Dedifferentiated amniotic fluid mesenchymal stem cell (primary cell): ENCODE data around the gene TCF3.
"Not testable (repeated sequence)": the region's sequence is repeated elsewhere in the genome, so short reads cannot be mapped to it uniquely, and the experiment has no call there.

Experiments
- DNase-seq: peaks from one replicate; pipeline ENCODE4 v3.0.0-alpha.2; 2016; ENCODE audit errors: extremely low spot score

TCF3 gene

DNA sequence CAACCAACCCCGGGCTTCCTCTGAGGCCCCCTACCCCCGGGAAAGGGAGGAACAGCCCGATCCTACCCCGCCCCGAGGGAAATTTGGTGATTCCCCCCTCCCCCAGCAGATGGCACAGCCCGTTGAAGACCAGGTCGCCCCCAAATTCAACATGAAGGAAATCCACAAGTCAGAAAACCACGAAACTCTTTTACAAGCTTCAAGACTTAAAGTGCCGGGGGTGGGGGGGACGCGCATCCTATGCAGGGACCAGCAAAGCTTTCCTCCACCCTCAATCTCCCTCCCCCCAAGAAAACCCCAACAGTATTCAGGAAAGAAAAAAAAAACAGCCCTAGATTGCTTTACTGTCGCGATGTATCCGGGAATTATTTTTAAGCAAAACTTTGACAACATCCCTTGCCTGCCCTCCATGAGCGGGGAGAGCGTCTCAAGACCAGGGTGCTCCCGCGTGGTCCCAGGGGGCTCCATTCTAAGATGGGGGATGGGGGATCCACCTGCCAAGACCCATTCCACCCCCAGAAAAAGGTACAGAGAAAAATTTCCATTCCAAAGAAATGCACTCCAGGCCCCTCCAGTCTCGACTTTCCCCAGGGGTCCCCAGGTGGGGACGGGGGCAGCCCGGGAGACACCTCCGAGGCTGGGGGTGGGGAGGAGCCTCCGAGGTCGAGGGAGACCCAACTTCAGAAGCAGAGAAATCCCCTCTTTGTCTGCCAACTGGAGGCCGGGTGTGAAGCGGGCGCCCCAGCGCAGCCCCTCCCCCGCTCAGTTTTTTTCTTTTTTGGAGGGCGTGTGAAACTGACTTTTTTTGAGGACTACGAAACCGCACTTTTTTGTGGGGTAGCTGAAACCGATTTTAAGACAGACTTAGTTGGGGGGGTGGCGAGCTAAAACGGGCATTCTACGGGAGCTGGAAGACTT is 1.5 kb downstream of the TCF3 start:
- no peak for DNase-seq

DNA sequence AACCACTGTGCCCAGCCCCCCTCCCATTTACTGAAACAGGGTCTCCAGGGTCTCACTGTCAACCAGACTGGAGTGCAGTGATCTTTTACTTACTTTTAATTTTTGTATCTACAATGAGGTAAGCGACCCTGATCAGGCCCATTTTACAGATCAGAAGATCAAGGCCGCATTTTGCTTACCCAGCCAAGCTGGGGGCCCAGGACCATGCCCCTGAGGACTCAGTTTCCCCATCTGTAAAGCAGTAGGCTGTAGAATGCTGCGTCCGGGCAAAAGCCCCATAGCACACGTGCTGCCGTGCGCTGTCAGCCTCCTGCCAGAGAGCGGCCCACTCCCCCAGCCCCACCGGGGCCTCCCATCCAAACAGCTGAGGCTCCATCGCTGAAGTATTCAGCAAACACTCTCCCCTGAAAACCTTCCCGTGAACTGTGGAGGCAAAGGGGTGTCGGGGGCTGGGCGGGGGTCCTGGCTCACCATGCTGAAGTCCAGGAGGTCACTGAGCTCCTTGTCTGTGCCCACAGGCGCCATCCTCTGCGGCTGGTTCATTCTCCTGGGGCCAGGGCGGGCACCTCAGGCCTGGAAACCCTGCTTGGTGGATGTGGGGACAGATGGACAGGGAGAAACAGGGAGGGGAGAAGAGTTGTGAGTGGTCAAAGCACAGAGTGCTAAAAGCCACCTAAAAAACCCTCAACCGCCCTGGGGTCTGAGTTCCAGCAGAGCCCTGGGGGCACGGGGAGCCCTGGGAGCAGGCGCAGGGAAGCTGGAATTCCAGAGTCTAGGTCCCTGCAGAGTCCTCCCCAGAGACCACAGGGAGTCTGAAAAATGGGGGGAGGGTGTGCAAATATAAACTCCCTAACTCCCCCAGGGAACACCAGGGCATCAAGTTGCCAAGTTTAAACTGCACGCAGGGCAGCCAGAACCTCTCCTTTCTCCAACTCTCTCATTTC is 2.4 kb downstream of the TCF3 start:
- DNase-seq = no peak

DNA sequence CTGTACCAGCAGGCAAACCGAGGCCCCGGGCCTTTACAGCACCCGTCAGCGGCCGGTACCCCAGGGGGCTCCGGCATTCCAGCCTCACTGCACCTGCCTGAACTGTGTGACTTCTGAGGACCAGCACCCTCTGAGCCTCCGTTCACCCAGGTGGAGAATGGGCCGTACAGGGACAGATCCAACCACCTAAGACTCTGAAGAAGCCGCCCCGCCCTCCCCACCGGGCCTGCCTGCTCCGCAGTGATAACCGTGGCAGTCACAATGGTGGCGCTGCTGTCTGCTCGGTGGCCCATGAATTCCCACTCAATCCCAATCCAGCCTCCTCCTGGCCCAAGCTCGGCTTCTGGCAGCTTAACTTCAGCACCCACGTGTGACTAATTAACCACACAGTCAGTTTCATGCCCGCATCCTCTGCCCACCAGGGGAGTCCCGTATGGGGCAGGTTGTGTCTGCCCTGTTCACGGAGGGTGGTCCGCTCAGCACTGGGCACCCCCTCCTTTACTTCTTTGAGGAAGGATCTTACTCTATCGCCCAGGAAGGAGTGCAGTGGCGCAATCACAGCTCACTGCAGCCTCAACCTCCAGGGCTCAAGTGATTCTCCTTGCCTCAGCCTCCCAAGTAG is 3.4 kb downstream of the TCF3 start:
- no peak for DNase-seq

DNA sequence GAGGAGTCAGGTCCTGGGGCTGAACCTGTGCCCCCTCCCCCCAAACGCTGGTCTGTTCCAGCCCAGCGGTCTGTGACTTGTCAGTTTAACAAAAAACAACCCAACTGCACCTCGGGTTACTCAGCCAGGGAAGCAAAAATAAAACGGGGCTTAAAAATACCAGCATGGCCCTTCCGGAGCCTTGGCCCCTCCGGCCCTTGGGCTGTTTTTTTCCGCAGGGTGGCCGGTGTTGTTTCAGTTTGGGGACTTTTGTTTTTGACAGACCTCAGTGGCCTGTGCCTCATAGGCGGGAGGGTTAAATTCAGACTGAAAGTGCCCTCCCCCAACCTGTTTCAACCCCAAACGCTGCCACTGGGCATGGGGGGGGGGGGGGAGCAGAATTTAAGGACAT is 4.0 kb downstream of the TCF3 start:
- DNase-seq = no peak

DNA sequence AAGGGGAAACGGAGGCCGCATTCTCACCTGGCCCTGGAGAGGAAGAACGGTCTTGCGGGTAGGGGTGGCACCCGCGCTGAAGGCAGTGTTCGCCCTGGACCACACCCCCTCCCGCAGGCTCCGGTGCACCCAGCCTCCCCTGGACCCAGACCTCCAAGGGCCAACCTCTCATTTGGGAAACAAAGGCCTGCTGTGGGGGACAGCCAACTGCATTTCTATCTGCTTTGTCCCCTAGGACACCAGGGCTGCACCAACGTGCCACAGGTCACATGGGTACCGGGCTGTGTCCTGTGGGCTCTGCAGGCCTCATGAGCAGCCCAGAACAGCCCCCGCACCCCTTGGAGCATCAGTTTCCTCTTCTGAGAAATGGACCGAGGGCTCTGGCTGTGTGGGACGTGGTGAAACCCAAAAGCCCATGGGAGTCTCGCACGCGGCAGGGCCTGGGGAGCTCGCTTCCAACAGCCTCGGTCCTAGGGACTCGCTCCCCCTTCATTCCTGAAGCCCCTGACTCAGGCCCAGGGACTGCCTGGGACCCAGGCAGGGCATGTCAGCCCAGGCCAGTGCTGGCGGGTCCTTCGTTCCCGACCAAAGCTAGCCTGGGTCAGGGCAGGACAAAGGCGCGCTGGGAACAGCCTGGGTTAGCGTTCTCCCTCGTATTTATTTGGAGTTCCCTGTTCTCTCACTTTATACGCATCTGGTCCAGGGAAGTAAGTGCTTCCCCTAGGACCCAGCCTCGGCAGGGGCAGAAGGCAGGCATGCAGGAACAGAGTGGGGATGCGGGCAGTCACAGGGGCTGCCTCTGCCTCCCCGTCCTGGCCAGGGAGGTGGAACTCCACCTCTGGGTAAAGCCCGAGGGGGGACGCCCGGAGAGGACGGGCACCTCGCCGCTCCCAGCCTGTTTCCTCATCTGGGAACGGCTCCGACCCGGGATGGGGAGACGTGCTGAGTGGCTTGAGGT is 4.6 kb downstream of the TCF3 start:
- DNase-seq = no peak

DNA sequence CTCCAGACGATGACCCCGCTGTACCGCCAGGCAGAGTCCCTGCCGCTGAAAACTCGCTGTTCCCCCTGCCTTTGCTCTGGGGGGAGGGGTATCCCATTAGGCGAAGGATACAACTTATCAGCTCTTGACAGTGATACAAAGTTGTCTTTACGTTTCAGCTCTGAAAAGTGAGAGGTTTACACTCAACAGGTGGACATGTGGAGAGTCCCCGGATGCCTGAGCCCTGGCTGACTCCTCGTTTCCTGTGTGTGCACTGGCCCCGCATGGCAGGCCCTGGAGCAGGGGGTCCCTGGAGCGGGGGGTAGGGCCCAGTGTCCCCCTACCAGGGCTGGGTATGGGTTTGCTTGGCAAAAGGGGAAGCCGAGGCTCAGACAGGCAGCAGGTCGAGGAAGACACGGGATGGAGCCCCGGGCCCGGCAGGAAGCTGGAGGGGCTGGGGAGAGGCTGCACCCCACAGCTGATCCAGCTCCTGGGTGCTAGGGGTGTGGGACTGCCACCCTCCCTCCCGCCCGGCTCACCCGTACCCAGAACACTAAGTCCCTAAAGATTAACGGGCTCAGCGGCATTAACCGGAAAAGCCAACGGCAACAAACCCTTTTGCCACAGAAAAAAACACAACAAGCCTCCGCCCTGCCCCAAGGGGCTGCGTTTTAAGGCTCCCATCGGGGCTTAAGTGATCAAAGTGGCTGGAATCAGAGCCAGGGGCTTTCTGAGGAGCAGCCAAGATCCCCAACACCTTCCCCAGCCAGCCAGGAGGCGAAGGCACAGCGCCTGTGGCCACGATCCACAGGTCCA is 5.6 kb downstream of the TCF3 start:
- DNase-seq = no peak

DNA sequence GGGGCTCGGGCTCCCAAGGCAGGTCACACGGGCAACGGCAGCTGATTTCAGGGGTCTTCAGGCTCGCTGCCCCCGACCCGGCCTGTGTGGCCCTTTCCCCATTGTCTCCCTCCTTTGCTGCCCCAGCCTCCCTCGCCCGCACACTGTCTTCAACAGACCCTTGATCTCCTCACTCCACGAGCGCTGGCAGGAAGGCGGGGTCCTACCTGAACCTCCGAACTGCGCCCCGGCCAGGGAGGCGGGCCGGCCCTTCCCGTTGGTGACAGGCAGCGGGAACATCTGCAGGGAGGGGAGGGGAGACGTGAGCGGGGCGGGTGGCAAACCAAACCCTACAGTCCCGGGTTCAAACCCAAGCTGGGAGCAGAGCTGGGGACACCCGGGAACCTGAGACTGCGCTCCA is 6.3 kb downstream of the TCF3 start:
- DNase-seq = no peak

DNA sequence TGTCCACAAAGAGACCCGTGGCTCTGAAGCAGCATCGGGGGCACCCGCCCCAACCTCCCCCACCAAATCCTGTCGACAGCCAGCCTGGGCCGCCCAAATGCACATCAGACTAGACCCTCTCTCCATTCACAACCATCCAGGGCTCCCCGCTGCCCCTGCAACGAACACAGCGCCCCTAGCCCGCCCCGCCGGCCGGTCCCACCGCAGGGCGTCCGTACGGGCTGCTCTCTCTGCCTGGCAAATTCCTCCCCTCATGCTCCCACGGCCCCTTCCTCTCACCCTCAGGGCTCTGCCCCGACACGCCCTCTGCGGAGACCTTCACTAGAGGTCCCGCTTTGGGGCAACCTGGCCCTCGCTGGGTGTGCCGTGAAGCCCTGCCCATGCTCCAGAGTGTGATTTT is 7.1 kb downstream of the TCF3 start:
- DNase-seq = no peak

DNA sequence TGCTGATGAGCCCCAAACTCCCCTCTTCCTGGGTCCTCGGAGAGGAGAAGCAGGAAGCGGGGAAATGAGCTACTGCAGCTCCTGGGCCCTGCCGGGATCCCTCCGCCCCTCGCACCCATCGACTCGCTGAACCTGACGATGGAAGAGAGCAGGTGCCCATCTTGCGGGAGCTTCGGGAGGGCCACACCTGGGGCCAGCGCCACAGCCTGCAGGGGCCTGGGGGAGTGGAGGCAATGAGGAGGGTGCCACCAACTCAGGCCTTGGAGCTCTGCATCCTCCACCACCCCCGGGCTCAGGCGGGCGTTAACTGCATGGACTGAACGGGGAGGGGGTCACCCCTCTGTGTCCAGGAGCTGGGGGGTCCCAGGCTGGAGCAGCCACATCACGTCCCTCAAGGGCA is 8.3 kb downstream of the TCF3 start:
- DNase-seq = no peak

DNA sequence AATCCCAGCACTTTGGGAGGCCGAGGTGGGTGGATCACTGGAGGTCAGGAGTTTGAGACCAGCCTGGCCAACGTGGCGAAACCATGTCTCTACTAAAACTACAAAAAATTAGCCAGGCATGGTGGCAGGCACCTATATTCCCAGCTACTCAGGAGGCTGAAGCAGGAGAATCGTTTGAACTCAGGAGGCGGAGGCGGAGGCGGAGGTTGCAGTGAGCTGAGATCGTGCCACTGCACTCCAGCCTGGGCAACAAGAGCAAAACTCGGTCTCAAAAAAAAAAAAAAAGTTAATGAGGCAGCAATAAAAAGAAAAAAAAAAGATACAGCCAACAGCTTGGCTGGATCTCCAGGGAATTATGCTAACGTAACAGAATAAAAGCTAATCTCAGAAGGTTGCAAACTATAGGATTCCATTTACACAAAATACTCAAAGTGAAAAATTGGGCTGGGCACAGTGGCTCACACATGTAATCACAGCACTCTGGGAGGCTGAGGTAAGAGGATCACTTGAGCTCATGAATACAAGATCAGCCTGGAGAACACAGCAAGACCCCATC is 11.4 kb downstream of the TCF3 start:
- DNase-seq = not testable (repeated sequence)

DNA sequence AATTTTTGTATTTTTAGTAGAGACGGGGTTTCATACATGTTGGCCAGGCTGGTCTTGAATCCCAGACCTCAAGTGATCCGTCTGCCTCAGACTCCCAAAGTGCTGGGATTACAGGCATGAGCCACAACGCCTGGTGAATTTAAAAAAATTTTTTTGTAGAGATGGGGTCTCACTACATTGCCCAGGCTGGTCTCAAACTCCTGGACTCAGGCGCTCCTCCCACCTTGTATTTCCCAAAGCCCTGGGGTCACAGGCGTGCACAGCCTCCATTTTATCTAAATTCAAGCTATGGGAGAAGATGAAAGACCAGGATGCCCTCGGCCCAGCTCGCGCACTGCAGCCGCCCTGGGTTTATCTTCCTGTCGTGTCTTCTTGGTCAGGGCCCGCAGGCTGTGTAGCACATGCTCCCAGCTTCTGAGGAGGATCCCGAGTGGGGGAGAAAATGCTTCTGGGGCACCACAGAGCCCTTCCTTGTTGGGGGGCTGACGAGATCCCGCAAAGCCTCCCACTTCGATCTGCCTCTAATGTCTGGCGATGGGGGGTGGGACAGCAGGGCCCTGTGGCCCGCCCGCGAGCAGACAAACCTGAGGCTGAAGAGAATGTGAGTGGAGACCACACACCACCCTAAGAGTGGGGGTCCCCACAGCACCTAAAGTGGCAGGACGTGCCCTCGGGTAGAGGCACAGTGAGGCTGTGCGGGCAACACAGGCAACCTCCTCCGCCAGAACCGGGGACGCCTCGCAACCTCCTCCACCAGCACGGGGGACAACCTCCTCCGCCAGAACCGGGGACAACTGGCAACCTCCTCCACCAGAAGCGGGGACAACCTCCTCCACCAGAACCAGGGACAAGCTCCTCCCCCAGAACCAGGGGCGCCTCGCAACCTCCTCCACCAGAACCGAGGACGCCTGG is 15.8 kb downstream of the TCF3 start:
- DNase-seq = no peak

DNA sequence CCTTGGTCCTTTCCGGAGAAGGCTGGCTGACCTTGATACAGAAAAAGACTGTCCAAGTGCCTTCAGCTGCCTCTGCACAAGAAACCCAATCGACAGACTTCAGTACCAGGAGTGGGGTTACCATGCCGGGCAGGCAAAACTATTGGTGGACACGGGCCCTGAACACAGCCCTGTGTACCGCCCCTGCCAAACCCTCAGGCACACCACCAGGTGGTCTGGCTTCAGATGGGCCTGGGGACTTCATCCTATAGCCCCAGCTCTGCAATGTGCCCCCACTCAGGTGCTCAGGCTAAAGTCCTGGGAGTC is 17.5 kb downstream of the TCF3 start:
- no peak for DNase-seq

DNA sequence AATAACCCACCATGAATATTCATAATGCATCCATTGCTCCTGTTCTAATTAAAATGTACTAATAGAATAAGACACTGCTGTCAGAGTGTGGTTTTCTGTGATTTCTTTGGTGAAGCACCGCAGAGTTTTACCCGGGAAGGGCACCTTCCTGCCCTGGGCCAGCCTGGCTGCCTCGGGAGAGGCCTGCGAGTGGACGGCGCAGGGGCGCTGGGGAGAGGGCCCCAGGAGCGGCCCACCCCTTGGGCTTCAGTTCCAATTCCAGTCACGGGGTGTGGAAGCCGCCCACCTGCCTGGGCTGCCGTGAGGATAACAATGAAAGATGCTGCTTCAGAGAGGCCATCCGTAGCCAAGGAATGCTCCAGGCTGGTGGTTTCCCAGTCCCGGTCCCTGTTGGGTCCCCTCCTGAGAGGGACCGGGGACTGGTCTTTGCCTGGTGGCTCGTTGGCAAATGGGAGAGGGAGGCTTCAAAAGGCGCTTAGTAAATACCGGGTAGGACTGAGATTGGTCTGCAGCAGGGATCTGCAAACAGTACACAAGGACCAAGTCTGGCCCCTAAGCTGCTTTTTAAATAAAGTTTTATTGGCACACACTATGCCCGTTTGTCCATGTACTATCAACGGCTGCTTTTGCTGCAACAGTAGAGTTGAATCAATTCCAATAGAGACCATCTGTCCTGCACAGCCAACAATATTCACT is 18.0 kb downstream of the TCF3 start:
- DNase-seq = no peak

DNA sequence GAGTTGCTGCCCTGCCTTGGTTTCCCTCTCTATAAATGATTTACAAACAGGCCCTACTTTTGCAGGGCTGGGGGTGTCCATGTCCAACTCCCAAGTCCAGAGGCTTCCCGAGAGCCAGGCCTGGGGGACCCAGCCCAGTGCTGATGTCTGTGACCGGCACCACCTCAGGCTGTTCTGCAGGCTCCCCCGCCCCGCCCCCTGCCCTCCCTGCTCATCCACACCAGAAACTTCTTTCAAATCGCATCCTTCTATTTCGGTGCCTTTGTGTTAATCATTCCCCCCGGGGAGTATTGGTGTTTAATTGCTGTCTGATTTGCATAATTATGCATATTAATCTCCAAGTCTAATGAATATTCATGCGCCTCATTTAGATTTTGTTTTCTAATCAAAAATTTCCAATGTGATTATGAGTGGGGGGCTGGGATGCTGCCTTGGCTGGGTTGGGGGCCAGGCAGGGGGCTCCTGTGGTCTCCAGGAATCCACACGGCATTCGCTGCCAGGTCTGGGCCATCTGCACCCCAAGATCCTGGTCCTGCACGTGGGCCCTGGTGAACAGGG is 19.1 kb downstream of the TCF3 start:
- DNase-seq = no peak

DNA sequence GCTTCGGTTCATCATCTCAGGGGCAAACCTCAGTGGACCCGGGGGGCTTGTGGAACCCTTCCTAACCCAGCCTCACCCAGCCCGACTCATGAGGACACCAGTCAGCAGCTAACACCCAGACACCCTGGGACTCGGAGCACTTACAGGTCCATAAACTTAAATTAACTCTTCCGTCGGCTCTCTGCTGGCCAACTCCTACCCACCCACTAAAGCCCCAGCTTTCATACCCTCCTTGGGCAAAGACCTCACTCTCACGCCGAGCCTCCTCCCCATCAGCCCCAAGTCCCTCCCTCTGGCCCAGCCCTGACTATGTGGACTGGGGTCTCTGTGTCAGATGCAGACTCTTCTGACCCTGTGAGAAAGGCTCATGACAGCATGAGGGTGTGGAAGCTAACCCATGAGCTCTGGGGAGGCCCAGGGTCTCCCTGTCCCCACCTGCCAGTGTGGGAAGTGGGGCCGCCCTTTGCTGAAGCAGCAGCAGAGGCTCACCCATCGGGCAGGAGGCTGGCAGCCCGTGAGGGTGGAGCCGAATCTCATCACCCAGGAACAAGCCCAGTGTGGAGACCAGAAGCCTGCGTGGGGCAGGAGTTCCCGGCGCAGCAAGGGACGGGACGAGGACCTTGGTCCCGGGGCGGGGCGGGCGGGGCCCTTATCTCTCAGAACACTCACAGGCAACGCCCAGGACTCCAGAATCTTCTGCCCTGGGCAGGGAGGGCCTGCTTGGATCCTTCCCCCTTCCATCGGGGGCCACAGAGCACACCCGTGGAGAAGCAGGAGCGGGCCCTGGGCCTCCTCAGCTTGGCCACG is 19.8 kb downstream of the TCF3 start:
- no peak for DNase-seq

DNA sequence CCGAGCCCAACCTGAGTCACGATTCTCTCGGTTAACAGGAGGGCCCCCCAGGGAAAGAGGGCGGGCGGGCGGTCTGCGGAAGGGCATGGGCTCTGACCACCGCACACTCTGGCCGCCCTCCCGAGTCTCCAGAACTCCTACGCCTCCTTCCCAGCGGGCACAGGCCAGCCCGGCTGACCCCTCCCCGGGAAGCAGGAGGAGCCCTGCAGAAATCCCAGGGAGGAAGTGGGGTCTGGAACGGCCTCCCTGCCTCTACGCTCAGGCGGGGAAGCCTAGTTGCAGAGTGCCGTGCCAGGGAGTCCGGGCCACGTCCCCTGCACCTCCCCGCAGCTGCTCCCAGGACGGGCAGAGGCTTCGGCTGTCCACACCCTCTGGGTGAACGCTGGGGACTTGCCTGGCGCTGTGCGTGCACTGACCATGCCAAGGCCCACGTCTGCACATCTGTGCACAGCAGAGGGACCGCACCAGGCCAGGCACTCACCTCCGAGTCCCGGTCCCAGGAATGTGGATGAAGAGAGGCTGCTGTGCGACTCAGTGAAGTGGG is 20.8 kb downstream of the TCF3 start:
- DNase-seq = no peak

DNA sequence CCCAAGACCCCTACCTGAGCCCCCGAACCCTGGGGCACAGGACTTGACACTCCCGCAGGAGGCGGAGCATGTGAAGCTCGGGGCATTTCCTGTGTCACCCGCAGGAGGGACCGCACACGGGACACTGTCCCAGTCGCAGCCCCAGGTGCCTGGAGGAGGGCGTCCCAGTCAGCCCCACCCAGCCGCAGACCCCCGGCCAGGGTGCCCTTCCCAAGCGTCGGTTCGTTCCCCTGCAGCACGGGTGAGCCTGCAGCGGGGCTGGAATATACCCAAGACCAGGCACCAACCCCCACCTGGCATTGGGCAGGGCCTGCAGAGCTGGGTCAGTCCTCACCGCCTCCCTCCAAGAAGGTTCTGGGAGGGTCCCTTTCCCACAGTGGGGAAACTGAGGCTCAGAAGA is 21.6 kb downstream of the TCF3 start:
- no peak for DNase-seq
